Loucy (cell line): ENCODE measurements around the gene URGCP.

Experiments
- H2AFZ ChIP-seq: fragments of 200-600 bp; sonication (generic); 2 replicates; pipeline ENCODE4 v1.6.0; 2016; ENCODE audit warnings: antibody characterized with exemption, mild to moderate bottlenecking, low read length, moderate library complexity
- H3F3A ChIP-seq: fragments of 200-600 bp; 2 replicates; pipeline ENCODE4 v1.6.0; 2016; ENCODE audit warnings: antibody characterized with exemption, low read depth, mild to moderate bottlenecking
- H3K27me3 ChIP-seq: fragments of 200-600 bp; sonication (generic); 2 replicates; pipeline ENCODE4 v1.6.1; 2014; ENCODE audit warnings: low read length, mild to moderate bottlenecking; ENCODE audit not compliant: insufficient read depth, poor library complexity, severe bottlenecking
- H3K36me3 ChIP-seq: fragments of 200-600 bp; sonication (generic); 2 replicates; pipeline ENCODE4 v1.6.1; 2016; ENCODE audit warnings: low read length; ENCODE audit not compliant: insufficient read depth
- H3K4me1 ChIP-seq: fragments of 200-600 bp; sonication (generic); 2 replicates; pipeline ENCODE4 v1.5.1; 2014; ENCODE audit warnings: low read length, mild to moderate bottlenecking; ENCODE audit not compliant: insufficient read depth, poor library complexity, severe bottlenecking
- H3K4me2 ChIP-seq: fragments of 200-600 bp; sonication (generic); 2 replicates; pipeline ENCODE4 v1.6.0; 2014; ENCODE audit warnings: antibody characterized with exemption, low read length, low read depth, mild to moderate bottlenecking; ENCODE audit not compliant: poor library complexity, severe bottlenecking
- H3K4me3 ChIP-seq: fragments of 200-600 bp; sonication (generic); 2 replicates; pipeline ENCODE4 v1.5.1; 2014; ENCODE audit warnings: low read length, mild to moderate bottlenecking, mixed read lengths; ENCODE audit not compliant: poor library complexity, severe bottlenecking
- H3K79me2 ChIP-seq: fragments of 200-600 bp; sonication (generic); 2 replicates; pipeline ENCODE4 v1.6.1; 2014; ENCODE audit warnings: low read length; ENCODE audit not compliant: insufficient read depth
- H3K9ac ChIP-seq: fragments of 200-600 bp; sonication (generic); 2 replicates; pipeline ENCODE4 v1.6.0; 2014; ENCODE audit warnings: mild to moderate bottlenecking, low read depth, low read length, moderate library complexity; ENCODE audit not compliant: poor library complexity, severe bottlenecking
- H3K9me2 ChIP-seq: fragments of 200-600 bp; sonication (generic); replicated peaks from 2 replicates; pipeline ENCODE4 v1.6.1; 2016; ENCODE audit warnings: low read depth, low read length, mixed read lengths
- H3K9me3 ChIP-seq: fragments of 200-600 bp; sonication (generic); 2 replicates; pipeline ENCODE4 v1.6.1; 2014; ENCODE audit warnings: mild to moderate bottlenecking, antibody characterized with exemption, low read length, low read depth; ENCODE audit not compliant: insufficient read depth
- H4K20me1 ChIP-seq: fragments of 200-600 bp; sonication (generic); 2 replicates; pipeline ENCODE4 v1.6.0; 2014; ENCODE audit warnings: antibody characterized with exemption, low read length, mild to moderate bottlenecking; ENCODE audit not compliant: insufficient read depth, poor library complexity, severe bottlenecking
- EZH2phosphoT487 ChIP-seq: fragments of 200-600 bp; IDR thresholded peaks from 2 replicates; pipeline ENCODE4 v1.6.1; 2018; ENCODE audit warnings: antibody characterized with exemption, mild to moderate bottlenecking, moderate library complexity, borderline replicate concordance
- TF ChIP-seq, protein P1 (sequence below): fragments of 200-600 bp; sonication (generic); conservative IDR thresholded peaks from 2 replicates; pipeline ENCODE4 v1.5.1; 2014; ENCODE audit warnings: mild to moderate bottlenecking, antibody characterized with exemption, low read length

Gene URGCP

GRCh38 chr7:43872406-43873110 is 33.8 kb downstream of the URGCP start:
- Histone ChIP-seq H3K9me3 (no peaks in the 10 kb centered on the region), H3K4me1 (peaks cover 14% of the 10 kb centered on the region), H3K9ac (no peak overlapping the region), H3K36me3 (peaks cover 18% of the 10 kb centered on the region; the same call in 1 of the 2 replicates), H3K4me3 (no peak overlapping the region), H3K4me2 (no peak overlapping the region), H4K20me1 (no peaks in the 10 kb centered on the region), H3F3A (no peaks in the 10 kb centered on the region), H3K9me2 (no peaks in the 10 kb centered on the region), H3K79me2 (peaks cover 6% of the 10 kb centered on the region; the same call in 1 of the 2 replicates), H3K27me3 (no peaks in the 10 kb centered on the region), H2AFZ (no peak overlapping the region)
- TF ChIP-seq, protein P1, sequence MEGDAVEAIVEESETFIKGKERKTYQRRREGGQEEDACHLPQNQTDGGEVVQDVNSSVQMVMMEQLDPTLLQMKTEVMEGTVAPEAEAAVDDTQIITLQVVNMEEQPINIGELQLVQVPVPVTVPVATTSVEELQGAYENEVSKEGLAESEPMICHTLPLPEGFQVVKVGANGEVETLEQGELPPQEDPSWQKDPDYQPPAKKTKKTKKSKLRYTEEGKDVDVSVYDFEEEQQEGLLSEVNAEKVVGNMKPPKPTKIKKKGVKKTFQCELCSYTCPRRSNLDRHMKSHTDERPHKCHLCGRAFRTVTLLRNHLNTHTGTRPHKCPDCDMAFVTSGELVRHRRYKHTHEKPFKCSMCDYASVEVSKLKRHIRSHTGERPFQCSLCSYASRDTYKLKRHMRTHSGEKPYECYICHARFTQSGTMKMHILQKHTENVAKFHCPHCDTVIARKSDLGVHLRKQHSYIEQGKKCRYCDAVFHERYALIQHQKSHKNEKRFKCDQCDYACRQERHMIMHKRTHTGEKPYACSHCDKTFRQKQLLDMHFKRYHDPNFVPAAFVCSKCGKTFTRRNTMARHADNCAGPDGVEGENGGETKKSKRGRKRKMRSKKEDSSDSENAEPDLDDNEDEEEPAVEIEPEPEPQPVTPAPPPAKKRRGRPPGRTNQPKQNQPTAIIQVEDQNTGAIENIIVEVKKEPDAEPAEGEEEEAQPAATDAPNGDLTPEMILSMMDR: no peak
- TF ChIP-seq EZH2phosphoT487: no peak

- Histone ChIP-seq H3F3A (no peaks in the 10 kb centered on the region), H3K36me3 (peaks cover 8% of the 10 kb centered on the region; the same call in 1 of the 2 replicates), H3K9ac (no peak overlapping the region), H3K27me3 (no peaks in the 10 kb centered on the region), H3K79me2 (peaks cover 6% of the 10 kb centered on the region; the same call in 1 of the 2 replicates), H3K9me3 (no peaks in the 10 kb centered on the region), H3K9me2 (no peaks in the 10 kb centered on the region), H2AFZ (no peak overlapping the region), H3K4me2 (no peak overlapping the region), H4K20me1 (no peaks in the 10 kb centered on the region), H3K4me1 (peaks cover 14% of the 10 kb centered on the region), H3K4me3 (no peak overlapping the region)
- no peak for TF ChIP-seq EZH2phosphoT487
- TF ChIP-seq, protein P1: no peak
Measured at GRCh38 chr7:43871064-43871463, 35.3 kb downstream of the URGCP start.

GRCh38 chr7:43870316-43870715 is 36.1 kb downstream of the URGCP start:
- H2AFZ ChIP-seq: no peak overlapping the region
- peaks cover 14% of the 10 kb centered on the region for H3K4me1 ChIP-seq
- TF ChIP-seq, protein P1: no peak
- no peak for TF ChIP-seq EZH2phosphoT487
- H3K4me2 ChIP-seq: peak overlapping the region; percentile 83
- peaks cover 6% of the 10 kb centered on the region; the same call in 1 of the 2 replicates for H3K79me2 ChIP-seq
- H3K9ac ChIP-seq: no peak overlapping the region
- H3K4me3 ChIP-seq: no peak overlapping the region
- no peaks in the 10 kb centered on the region for H3F3A ChIP-seq
- peaks cover 3% of the 10 kb centered on the region; the same call in 1 of the 2 replicates for H3K36me3 ChIP-seq
- H3K27me3 ChIP-seq: no peaks in the 10 kb centered on the region
- no peaks in the 10 kb centered on the region for H3K9me2 ChIP-seq
- no peaks in the 10 kb centered on the region for H4K20me1 ChIP-seq
- no peaks in the 10 kb centered on the region for H3K9me3 ChIP-seq
